OCI-LY3 (cell line): Measurements from ENCODE around the gene ANKRD13A.
"Not testable (repeated sequence)": the region's sequence is repeated elsewhere in the genome, so short reads cannot be mapped to it uniquely, and the experiment has no call there.

Source experiments
- H2AFZ ChIP-seq: fragments of 200-600, 300-600 bp; shearing (Covaris generic); 2 replicates; pipeline ENCODE4 v1.6.0; 2014; ENCODE audit warnings: antibody characterized with exemption, low read depth, low read length
- H3K27ac ChIP-seq: fragments of 200-600, 300-600 bp; sonication (generic); 2 replicates; pipeline ENCODE4 v1.5.1; 2014; ENCODE audit warnings: mild to moderate bottlenecking, low read length, moderate library complexity, mixed read lengths
- H3K27me3 ChIP-seq: fragments of 200-600, 300-600 bp; sonication (generic); 2 replicates; pipeline ENCODE4 v1.6.1; 2014; ENCODE audit warnings: low read depth, low read length, mixed read lengths
- H3K36me3 ChIP-seq: fragments of 200-600, 300-600 bp; sonication (generic); replicated peaks from 2 replicates; pipeline ENCODE3; 2014; ENCODE audit warnings: low read depth, low read length, mixed read lengths
- H3K4me1 ChIP-seq: fragments of 300-600, 200-600 bp; sonication (generic); 2 replicates; pipeline ENCODE4 v1.6.1; 2014; ENCODE audit warnings: low read length, mixed read lengths
- H3K4me2 ChIP-seq: fragments of 200-600, 300-600 bp; sonication (generic); 2 replicates; pipeline ENCODE4 v1.6.1; 2014; ENCODE audit warnings: low read length, mixed read lengths
- H3K4me3 ChIP-seq: fragments of 300-600, 200-600 bp; sonication (generic); 2 replicates; pipeline ENCODE4 v1.5.1; 2014; ENCODE audit warnings: antibody characterized with exemption, mild to moderate bottlenecking, low read length, moderate library complexity
- H3K79me2 ChIP-seq: fragments of 300-600, 200-600 bp; shearing (Covaris generic); 2 replicates; pipeline ENCODE4 v1.6.1; 2014; ENCODE audit warnings: mild to moderate bottlenecking, low read length, mixed read lengths
- H3K9ac ChIP-seq: fragments of 300-600, 200-600 bp; shearing (Covaris generic); 2 replicates; pipeline ENCODE4 v1.6.0; 2014; ENCODE audit warnings: mild to moderate bottlenecking, low read length, moderate library complexity
- H3K9me3 ChIP-seq: fragments of 200-600, 300-600 bp; shearing (Covaris generic); 2 replicates; pipeline ENCODE4 v1.6.1; 2014; ENCODE audit warnings: low read length, mixed read lengths; ENCODE audit not compliant: insufficient read depth
- H4K20me1 ChIP-seq: fragments of 200-600, 300-600 bp; sonication (generic); 2 replicates; pipeline ENCODE4 v1.6.1; 2016; ENCODE audit warnings: low read length, mixed read lengths; ENCODE audit not compliant: insufficient read depth
- CTCF ChIP-seq: fragments of 200-600, 300-600 bp; sonication (generic); IDR thresholded peaks from 2 replicates; pipeline ENCODE4 v1.5.1; 2014; ENCODE audit warnings: antibody characterized with exemption, low read length, low read depth
- EZH2phosphoT487 ChIP-seq: fragments of 200-600 bp; shearing (Covaris generic); IDR thresholded peaks from 2 replicates; pipeline ENCODE4 v1.6.1; 2018; ENCODE audit warnings: antibody characterized with exemption, mixed run types, low read depth

The ANKRD13A gene

GRCh38 chr12:109982210-109982609, 17.0 kb upstream of the ANKRD13A start:
- H3K27me3 ChIP-seq: no peaks in the 10 kb centered on the region
- no peaks in the 10 kb centered on the region for H4K20me1 ChIP-seq
- H3K4me2 ChIP-seq: no peak overlapping the region
- peaks cover 7% of the 10 kb centered on the region for H3K9me3 ChIP-seq
- H3K36me3 ChIP-seq: peaks cover 63% of the 10 kb centered on the region
- H3K27ac ChIP-seq: peak overlapping the region; percentile 2; the same call in 1 of the 2 replicates
- no peak overlapping the region for H2AFZ ChIP-seq
- H3K9ac ChIP-seq: no peak overlapping the region
- TF ChIP-seq EZH2phosphoT487 (no peak), CTCF (no peak)
- peaks cover 27% of the 10 kb centered on the region for H3K4me1 ChIP-seq
- peaks cover 10% of the 10 kb centered on the region for H3K79me2 ChIP-seq
- no peak overlapping the region for H3K4me3 ChIP-seq

- Histone ChIP-seq H3K27ac (no peak overlapping the region), H3K4me2 (no peak overlapping the region)
- TF ChIP-seq EZH2phosphoT487: no peak
- no peak for TF ChIP-seq CTCF
Measured at GRCh38 chr12:109983432-109984142, 15.6 kb upstream of the ANKRD13A start.

GRCh38 chr12:109986236-109986635, 13.0 kb upstream of the ANKRD13A start:
- peaks cover 12% of the 10 kb centered on the region; the same call in 1 of the 2 replicates for H4K20me1 ChIP-seq
- H3K36me3 ChIP-seq: peaks cover 67% of the 10 kb centered on the region
- peaks cover 37% of the 10 kb centered on the region for H3K79me2 ChIP-seq
- H3K4me1 ChIP-seq, H3K9me3 ChIP-seq, H3K4me3 ChIP-seq, H3K27me3 ChIP-seq, H3K27ac ChIP-seq, H3K4me2 ChIP-seq, H2AFZ ChIP-seq, H3K9ac ChIP-seq: not testable (repeated sequence)

More at GRCh38 chr12:109983432-109984142, 15.6 kb upstream of the ANKRD13A start:
- H3K4me3 ChIP-seq: no peak overlapping the region
- H3K9ac ChIP-seq: no peak overlapping the region
- H3K27me3 ChIP-seq: no peaks in the 10 kb centered on the region
- no peaks in the 10 kb centered on the region for H4K20me1 ChIP-seq
- no peak overlapping the region for H2AFZ ChIP-seq
- peaks cover 62% of the 10 kb centered on the region for H3K36me3 ChIP-seq
- peaks cover 2% of the 10 kb centered on the region for H3K9me3 ChIP-seq
- H3K4me1 ChIP-seq: peaks cover 19% of the 10 kb centered on the region
- H3K79me2 ChIP-seq: peaks cover 12% of the 10 kb centered on the region

GRCh38 chr12:109987615-109988014, 11.6 kb upstream of the ANKRD13A start:
- TF ChIP-seq CTCF (no peak), EZH2phosphoT487 (no peak)
- Histone ChIP-seq H3K4me1 (no peaks in the 10 kb centered on the region), H3K36me3 (peaks cover 62% of the 10 kb centered on the region), H3K27me3 (no peaks in the 10 kb centered on the region), H4K20me1 (peaks cover 22% of the 10 kb centered on the region; the same call in 1 of the 2 replicates), H3K79me2 (peaks cover 50% of the 10 kb centered on the region), H2AFZ (no peak overlapping the region), H3K9ac (no peak overlapping the region), H3K4me2 (no peak overlapping the region), H3K9me3 (no peaks in the 10 kb centered on the region), H3K4me3 (no peak overlapping the region), H3K27ac (no peak overlapping the region)
